ENCODE data around the gene RAD1. TPM values are rescaled to one million over a fixed set of nuclear protein-coding genes. Genes with fewer than 3 reads are reported as not detected.

Gene RAD1
- total and polyA plus RNA-seq, 8 donors, result 4.9 to 33.6 (median 15.1) TPM

GRCh38 chr5:34957321-34957720 is 42.0 kb upstream of the RAD1 start:
- WGBS, 5 donors, result 93 to 100% (median 97%) methylated on average over 1 of the region's 1 CpG
- peaks cover 0 to 3% (median 0%) of the 10 kb centered on the region in 4 donors for H3K4me1 ChIP-seq
- H3K9me3 ChIP-seq, result no peaks in the 10 kb centered on the region
- no peak for TF ChIP-seq POLR2AphosphoS5 (IDR thresholded peaks at IDR 0.05)
- no peak for TF ChIP-seq POLR2A (IDR thresholded peaks at IDR 0.05)
- no peak for TF ChIP-seq CTCF (IDR thresholded peaks at IDR 0.05)
- no peak for TF ChIP-seq EP300 (IDR thresholded peaks at IDR 0.05)
- H3K4me3 ChIP-seq, result no peak overlapping the region
- intact Hi-C loops (cut with DNase I; ENCODE audit: low total_unique reads), result no loop called here
- H3K27me3 ChIP-seq, result no peaks in the 10 kb centered on the region
- H3K36me3 ChIP-seq, result peaks cover 16 to 44% (median 32%) of the 10 kb centered on the region in 4 donors
- H3K27ac ChIP-seq, result no peak overlapping the region
- DNase-seq, result no peak

- TF ChIP-seq CTCF (IDR thresholded peaks at IDR 0.05) (no peak), POLR2A (IDR thresholded peaks at IDR 0.05) (no peak), EP300 (IDR thresholded peaks at IDR 0.05) (no peak)
- H3K27ac ChIP-seq, result no peak overlapping the region
- H3K36me3 ChIP-seq, result peaks cover 38 to 100% (median 93%) of the 10 kb centered on the region in 4 donors
- DNase-seq, result no peak
- no peaks in the 10 kb centered on the region for H3K4me1 ChIP-seq
- 87 to 89% (median 89%) methylated on average over 11 of the region's 11 CpGs for WGBS, 5 donors
- no peaks in the 10 kb centered on the region for H3K27me3 ChIP-seq
- no peaks in the 10 kb centered on the region for H3K9me3 ChIP-seq
- intact Hi-C loops (cut with DNase I; ENCODE audit: low total_unique reads), result no loop called here
- no peak overlapping the region for H3K4me3 ChIP-seq
Observed at GRCh38 chr5:34944460-34945047, 29.2 kb upstream of the RAD1 start.

- Histone ChIP-seq H3K36me3 (peaks cover 38 to 100% (median 93%) of the 10 kb centered on the region in 4 donors), H3K9me3 (no peaks in the 10 kb centered on the region), H3K4me1 (no peaks in the 10 kb centered on the region), H3K4me3 (no peak overlapping the region), H3K27me3 (no peaks in the 10 kb centered on the region), H3K27ac (no peak overlapping the region)
- WGBS, 5 donors, result 96 to 99% (median 98%) methylated on average over 2 of the region's 2 CpGs
- intact Hi-C loops (cut with DNase I; ENCODE audit: low total_unique reads), result no loop called here
- TF ChIP-seq POLR2AphosphoS5 (IDR thresholded peaks at IDR 0.05) (no peak), EP300 (IDR thresholded peaks at IDR 0.05) (no peak), CTCF (IDR thresholded peaks at IDR 0.05) (no peak), POLR2A (IDR thresholded peaks at IDR 0.05) (no peak)
- DNase-seq, result no peak
Observed at GRCh38 chr5:34944044-34944443, 28.7 kb upstream of the RAD1 start.

- peaks cover 54 to 100% (median 98%) of the 10 kb centered on the region in 4 donors for H3K36me3 ChIP-seq
- no peaks in the 10 kb centered on the region for H3K27me3 ChIP-seq
- no peak for DNase-seq
- TF ChIP-seq CTCF (IDR thresholded peaks at IDR 0.05) (no peak), POLR2AphosphoS5 (IDR thresholded peaks at IDR 0.05) (no peak), EP300 (IDR thresholded peaks at IDR 0.05) (no peak), POLR2A (IDR thresholded peaks at IDR 0.05) (no peak)
- no peak overlapping the region for H3K4me3 ChIP-seq
- H3K4me1 ChIP-seq, result no peaks in the 10 kb centered on the region
- intact Hi-C loops (cut with DNase I; ENCODE audit: low total_unique reads), result no loop called here
- H3K27ac ChIP-seq, result no peak overlapping the region
- 78 to 93% (median 85%) methylated on average over 3 of the region's 3 CpGs for WGBS, 5 donors
- no peaks in the 10 kb centered on the region for H3K9me3 ChIP-seq
Observed at GRCh38 chr5:34941936-34942335, 26.6 kb upstream of the RAD1 start.

Measured in stomach (tissue), 9 donors.